ENCODE measurements around the gene EIF1B.

DNA sequence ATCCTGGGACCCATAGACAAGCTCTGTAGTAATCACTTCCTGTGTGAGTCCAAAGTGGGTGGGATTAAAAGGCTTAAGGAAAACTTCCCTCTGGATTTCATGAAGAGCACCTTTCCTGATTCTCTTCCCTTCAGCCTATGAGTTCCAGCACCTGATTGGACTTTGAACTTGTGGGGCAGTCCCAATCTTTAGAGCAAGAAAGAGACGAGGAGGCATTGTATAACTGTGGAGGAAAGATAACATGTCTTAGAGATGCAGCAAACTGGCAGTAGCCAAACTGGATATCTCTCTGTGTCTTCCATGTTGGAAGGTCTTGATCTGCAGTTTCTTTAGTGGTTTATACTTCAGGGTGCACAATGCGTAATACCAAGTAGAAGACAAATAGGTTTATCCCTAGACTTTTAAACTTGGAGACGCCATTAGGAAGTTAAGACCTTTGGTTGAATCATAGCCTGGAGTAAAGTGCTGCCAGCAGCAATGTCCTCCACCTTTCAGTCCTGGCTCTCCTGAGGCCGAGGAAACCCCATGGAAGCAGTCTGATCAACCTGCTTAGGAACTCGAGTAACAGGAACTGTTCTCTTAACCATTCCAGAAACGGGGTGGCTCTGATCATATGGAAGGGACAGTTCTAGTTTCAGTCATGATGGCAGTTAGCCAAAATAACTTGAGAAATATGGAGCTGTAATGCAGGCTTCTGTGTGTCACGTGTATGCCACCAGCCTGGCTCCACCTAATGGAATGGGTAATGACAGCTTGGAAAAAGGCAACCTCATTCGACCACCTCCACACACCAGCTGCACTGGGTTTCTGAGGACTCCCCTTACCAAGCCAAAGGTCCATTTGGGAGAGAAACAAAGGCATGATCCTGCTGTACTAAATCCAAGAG, 4.7 kb downstream of the EIF1B start:
- TF ChIP-seq EGR1 (IDR thresholded peaks at IDR 0.05) (no peak), CEBPB (IDR thresholded peaks at IDR 0.05) (no peak), ZBTB7A (IDR thresholded peaks at IDR 0.05; ENCODE audit: low read depth) (no peak), FOXM1 (IDR thresholded peaks at IDR 0.05; ENCODE audit: borderline replicate concordance, low read depth) (no peak), MAX (IDR thresholded peaks at IDR 0.05) (no peak), YY1 (IDR thresholded peaks at IDR 0.05; ENCODE audit: low read depth) (no peak), TAF1 (IDR thresholded peaks at IDR 0.05; ENCODE audit: low read depth) (no peak), RAD21 (IDR thresholded peaks at IDR 0.05; ENCODE audit: low read depth) (no peak), CREB1 (IDR thresholded peaks at IDR 0.05; ENCODE audit: low read depth) (no peak), TEAD4 (IDR thresholded peaks at IDR 0.05) (no peak), EP300 (IDR thresholded peaks at IDR 0.05; ENCODE audit: borderline replicate concordance) (no peak)
- TF ChIP-seq, protein P1, sequence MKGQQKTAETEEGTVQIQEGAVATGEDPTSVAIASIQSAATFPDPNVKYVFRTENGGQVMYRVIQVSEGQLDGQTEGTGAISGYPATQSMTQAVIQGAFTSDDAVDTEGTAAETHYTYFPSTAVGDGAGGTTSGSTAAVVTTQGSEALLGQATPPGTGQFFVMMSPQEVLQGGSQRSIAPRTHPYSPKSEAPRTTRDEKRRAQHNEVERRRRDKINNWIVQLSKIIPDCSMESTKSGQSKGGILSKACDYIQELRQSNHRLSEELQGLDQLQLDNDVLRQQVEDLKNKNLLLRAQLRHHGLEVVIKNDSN (IDR thresholded peaks at IDR 0.05): no peak
